Neuron (in vitro differentiated cells): ENCODE data around the gene STX4.
A peak's percentile ranks its signal among the peaks of the same experiment; 100 is the strongest.
"Not testable (repeated sequence)": the region's sequence is repeated elsewhere in the genome, so short reads cannot be mapped to it uniquely, and the experiment has no call there.

Experiments
- H2AFZ ChIP-seq: one replicate; pipeline ENCODE4 v1.6.1; 2013; ENCODE audit warnings: low read depth, mild to moderate bottlenecking, inconsistent platforms, low read length, moderate library complexity
- H3K27me3 ChIP-seq: one replicate; pipeline ENCODE4 v1.6.1; 2013; ENCODE audit warnings: low read length; ENCODE audit not compliant: insufficient read depth
- H3K36me3 ChIP-seq: one replicate; pipeline ENCODE4 v1.6.1; 2013; ENCODE audit warnings: low read length; ENCODE audit not compliant: insufficient read depth
- H3K4me1 ChIP-seq: one replicate; pipeline ENCODE4 v1.6.1; 2013; ENCODE audit warnings: low read length; ENCODE audit not compliant: insufficient read depth
- H3K4me3 ChIP-seq: 2 replicates; pipeline ENCODE4 v1.5.1; 2013; ENCODE audit warnings: mild to moderate bottlenecking, low read length, moderate library complexity
- H3K9me3 ChIP-seq: one replicate; pipeline ENCODE4 v1.6.1; 2013; ENCODE audit warnings: low read length

STX4 gene

DNA sequence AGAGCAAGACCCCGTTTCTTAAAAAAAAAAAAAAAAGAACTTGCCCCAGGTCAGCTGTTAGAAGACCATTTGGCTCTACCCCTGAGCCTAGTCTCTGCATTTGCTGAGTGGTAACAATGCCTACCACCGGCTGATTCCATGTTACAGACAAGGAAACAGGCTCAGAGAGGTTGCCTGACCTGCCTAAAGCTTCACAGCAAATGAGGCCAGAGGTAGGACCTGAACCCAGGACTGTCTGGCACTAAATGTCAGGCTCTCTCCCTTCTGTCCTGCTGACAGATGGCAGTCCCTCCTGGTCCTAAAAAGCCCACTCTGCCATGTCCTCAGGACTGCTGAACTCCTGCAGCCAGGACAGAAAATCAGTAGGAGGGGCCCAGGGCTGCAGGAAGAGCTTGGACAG is 28.7 kb upstream of the STX4 start:
- no peak overlapping the region for H3K4me3 ChIP-seq
- no peaks in the 10 kb centered on the region for H3K27me3 ChIP-seq
- no peaks in the 10 kb centered on the region for H3K36me3 ChIP-seq
- H3K9me3 ChIP-seq = no peaks in the 10 kb centered on the region
- H2AFZ ChIP-seq = no peak overlapping the region
- H3K4me1 ChIP-seq = peaks cover 16% of the 10 kb centered on the region

GRCh38 chr16:31005350-31006085 is 27.8 kb upstream of the STX4 start:
- Histone ChIP-seq H2AFZ (no peak overlapping the region), H3K4me3 (no peak overlapping the region), H3K4me1 (peaks cover 19% of the 10 kb centered on the region), H3K36me3 (no peaks in the 10 kb centered on the region), H3K27me3 (no peaks in the 10 kb centered on the region), H3K9me3 (no peaks in the 10 kb centered on the region)

DNA sequence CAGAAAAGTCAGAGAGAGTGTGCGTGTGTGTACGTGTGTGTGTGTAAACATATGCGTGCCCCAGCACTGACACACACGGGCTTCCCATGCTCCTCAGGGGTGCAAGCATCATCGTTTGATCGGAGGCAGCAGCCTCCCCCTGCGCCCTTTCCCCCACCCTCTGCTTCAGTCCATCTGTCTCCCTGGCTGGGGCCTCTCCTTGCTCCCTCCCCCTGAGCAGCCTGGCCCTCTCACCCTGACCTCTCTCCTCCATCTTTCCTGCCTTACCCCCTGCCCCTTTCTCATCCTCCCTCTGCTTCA is 27.3 kb upstream of the STX4 start:
- Histone ChIP-seq H3K4me1 (peaks cover 22% of the 10 kb centered on the region), H3K27me3 (no peaks in the 10 kb centered on the region), H2AFZ (no peak overlapping the region), H3K36me3 (no peaks in the 10 kb centered on the region), H3K9me3 (no peaks in the 10 kb centered on the region), H3K4me3 (no peak overlapping the region)

GRCh38 chr16:31006589-31006988 is 26.8 kb upstream of the STX4 start:
- peaks cover 22% of the 10 kb centered on the region for H3K4me1 ChIP-seq
- H3K27me3 ChIP-seq = no peaks in the 10 kb centered on the region
- no peaks in the 10 kb centered on the region for H3K9me3 ChIP-seq
- no peak overlapping the region for H3K4me3 ChIP-seq
- no peaks in the 10 kb centered on the region for H3K36me3 ChIP-seq
- no peak overlapping the region for H2AFZ ChIP-seq

DNA sequence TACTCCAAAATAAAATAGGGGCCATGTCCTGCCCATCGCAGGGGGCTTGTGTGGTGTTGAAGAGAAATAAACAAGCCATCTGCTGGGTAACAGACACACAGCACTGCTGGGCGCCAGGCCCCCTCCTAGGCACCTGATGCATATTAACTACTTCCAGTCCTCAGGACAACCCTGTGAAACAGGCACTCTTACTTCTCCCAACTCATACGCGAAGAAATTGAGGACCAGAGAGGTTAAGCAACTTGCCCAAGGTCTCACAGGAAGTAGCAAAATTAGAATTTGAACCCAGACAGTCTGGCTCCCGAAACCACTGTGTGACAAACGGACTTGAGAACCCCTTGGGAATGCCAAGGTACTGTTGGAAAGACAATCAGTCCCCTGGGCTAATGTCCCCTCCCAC is 25.7 kb upstream of the STX4 start:
- Histone ChIP-seq H3K36me3 (no peaks in the 10 kb centered on the region), H3K4me3 (no peak overlapping the region), H2AFZ (no peak overlapping the region), H3K27me3 (no peaks in the 10 kb centered on the region), H3K4me1 (peaks cover 16% of the 10 kb centered on the region), H3K9me3 (no peaks in the 10 kb centered on the region)

DNA sequence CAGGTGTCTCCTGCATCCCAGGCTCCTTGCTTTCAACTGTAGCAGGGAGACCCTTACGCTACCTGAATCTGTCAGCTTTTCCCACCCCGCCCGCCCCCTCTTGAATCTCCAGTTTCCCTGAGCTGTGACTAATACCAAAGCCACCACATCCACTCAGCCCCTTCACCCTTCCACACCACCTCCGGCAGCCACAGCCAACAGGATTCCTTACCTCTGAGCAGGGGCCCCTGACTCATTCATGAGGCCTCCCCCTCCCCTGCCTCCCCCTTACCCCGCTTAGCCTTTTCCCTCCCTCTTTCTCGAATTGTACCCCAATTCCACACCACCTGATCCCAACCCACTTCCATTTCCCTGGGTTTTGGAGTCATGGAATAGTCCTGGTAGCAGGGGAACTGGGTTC is 25.2 kb upstream of the STX4 start:
- H3K27me3 ChIP-seq = no peaks in the 10 kb centered on the region
- no peak overlapping the region for H3K4me3 ChIP-seq
- peaks cover 16% of the 10 kb centered on the region for H3K4me1 ChIP-seq
- H3K36me3 ChIP-seq = no peaks in the 10 kb centered on the region
- H2AFZ ChIP-seq = no peak overlapping the region
- no peaks in the 10 kb centered on the region for H3K9me3 ChIP-seq

DNA sequence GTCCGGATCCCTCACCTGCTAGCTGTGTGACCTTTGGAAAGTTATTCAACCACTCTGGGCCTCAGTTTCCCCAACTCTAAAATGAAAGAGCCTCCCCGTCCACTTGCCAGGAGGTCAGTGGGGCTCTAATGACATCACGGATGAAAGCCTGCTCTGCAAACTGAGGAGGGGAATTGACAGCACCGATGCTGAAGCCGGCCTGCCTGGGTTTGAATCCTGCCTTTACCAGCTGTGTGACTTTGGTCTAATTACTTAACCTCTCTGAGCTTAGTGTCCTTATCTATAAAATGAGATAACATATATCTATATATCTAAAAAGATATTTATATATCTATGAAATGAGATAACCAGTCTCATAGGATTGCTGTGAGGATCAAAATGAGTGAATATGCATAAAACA is 24.8 kb upstream of the STX4 start:
- H3K27me3 ChIP-seq = no peaks in the 10 kb centered on the region
- H3K4me1 ChIP-seq = peaks cover 16% of the 10 kb centered on the region
- no peak overlapping the region for H3K4me3 ChIP-seq
- no peak overlapping the region for H2AFZ ChIP-seq
- H3K9me3 ChIP-seq = no peaks in the 10 kb centered on the region
- no peaks in the 10 kb centered on the region for H3K36me3 ChIP-seq

DNA sequence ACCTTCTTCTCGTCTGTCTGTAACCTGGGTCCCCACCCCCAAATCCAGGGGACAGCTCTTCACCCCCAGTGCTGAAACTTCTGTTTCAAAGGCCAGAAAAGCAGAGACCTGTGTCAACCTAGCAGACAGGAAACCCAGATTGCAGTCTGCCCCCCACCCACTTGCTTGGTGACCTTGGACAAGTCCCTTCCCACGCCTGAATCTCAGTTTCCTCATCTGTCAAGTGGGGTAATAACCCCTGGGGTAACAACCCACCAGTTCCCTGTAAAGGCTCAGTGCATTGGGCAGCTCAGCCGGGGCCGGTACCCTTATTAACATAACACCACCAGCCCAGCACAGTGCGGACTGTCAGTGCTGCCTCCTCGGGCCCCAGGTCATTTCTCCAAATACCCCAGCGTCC is 24.2 kb upstream of the STX4 start:
- peaks cover 16% of the 10 kb centered on the region for H3K4me1 ChIP-seq
- H3K4me3 ChIP-seq = no peak overlapping the region
- no peaks in the 10 kb centered on the region for H3K9me3 ChIP-seq
- no peak overlapping the region for H2AFZ ChIP-seq
- no peaks in the 10 kb centered on the region for H3K27me3 ChIP-seq
- no peaks in the 10 kb centered on the region for H3K36me3 ChIP-seq

DNA sequence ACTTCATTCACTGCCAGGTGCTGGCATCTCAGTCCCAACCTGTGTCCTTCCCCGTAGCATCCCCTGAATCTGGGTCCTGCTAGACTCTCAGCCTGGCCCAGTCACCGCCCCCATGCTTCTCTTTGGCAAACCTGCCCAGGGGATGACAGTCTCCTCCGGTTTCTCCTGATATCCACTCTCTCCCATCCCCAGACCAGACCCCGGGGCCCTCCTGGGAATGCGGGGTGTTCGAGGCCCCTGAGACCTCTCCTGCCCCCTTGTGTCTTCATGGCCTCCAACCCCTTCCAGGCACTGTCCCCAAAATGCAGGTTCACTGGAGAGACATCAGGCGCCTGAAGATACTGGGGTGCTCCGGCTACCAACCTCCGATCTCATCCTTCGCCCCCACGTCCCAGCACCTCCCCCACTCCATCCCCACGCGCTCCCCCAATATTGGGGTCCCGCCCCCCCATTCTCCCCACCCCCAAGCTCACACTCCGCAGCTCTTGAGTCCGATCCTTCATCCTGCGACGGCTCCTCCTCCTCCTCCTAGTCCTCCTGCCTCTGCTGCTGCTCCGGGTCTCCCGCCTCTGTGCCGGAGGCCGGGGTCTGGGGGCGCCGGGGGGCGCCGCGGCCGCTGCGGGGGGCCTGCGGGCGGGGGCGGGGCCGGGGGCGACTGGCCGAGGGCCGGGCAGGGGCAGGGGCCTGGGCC is 23.3 kb upstream of the STX4 start:
- Histone ChIP-seq H3K4me3 (peak overlapping the region; percentile 42), H3K9me3 (no peaks in the 10 kb centered on the region), H3K36me3 (no peaks in the 10 kb centered on the region), H2AFZ (no peak overlapping the region), H3K4me1 (peaks cover 16% of the 10 kb centered on the region), H3K27me3 (no peaks in the 10 kb centered on the region)

DNA sequence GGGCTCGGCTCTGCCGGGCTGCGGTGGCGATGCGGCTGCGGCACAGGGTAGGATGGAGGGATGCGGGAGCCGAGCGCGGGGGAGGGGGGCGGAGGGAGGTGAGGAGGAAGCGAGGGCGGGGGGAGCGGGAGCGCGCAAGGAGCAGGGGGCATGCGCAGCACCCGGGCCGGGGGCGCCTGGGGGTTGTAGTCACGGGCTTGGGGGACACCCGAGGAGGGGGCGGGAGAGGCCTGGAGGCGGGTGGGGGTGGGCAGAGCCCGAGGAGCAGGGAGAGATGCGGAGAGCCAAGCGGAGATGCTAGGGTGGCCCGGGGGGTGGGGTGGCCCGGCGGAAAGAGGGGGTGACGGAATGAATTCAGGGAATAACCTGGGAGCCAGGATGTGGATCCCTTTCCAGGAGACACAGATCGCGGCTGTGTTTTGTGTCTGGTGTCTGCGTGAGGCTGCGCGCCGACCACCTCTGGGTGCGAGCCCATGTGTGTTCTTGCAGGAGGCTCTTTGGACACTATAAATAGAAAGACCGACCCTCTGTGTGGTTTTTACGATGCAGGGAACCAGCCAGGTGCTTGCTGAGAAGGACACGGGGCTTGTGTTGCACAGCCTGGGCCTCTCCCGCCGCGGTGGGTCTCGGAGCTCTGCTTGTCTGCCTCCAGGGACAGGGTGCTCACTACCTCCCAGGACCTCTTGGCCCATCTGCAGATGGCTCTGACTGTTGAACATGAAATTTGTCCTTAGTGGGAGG is 22.6 kb upstream of the STX4 start, which contains the start of gene STX1B:
Gene STX1B, minus strand, starts transcription at position 54 of the 741 bp plus-strand sequence. CDS start 242 bp downstream, outside the sequence.
- Histone ChIP-seq H3K36me3 (no peaks in the 10 kb centered on the region), H3K9me3 (no peaks in the 10 kb centered on the region), H2AFZ (peak within 1 kb of the TSS; percentile 28), H3K4me1 (peaks cover 16% of the 10 kb centered on the region), H3K4me3 (peak within 1 kb of the TSS; percentile 56), H3K27me3 (no peaks in the 10 kb centered on the region)

GRCh38 chr16:31011815-31012214 is 21.5 kb upstream of the STX4 start:
- H3K4me3 ChIP-seq, H3K36me3 ChIP-seq, H3K9me3 ChIP-seq, H2AFZ ChIP-seq, H3K27me3 ChIP-seq, H3K4me1 ChIP-seq: not testable (repeated sequence)

GRCh38 chr16:31013292-31013691 is 20.1 kb upstream of the STX4 start:
- not testable (repeated sequence) for H3K4me3 ChIP-seq, H3K9me3 ChIP-seq, H3K4me1 ChIP-seq, H3K36me3 ChIP-seq, H2AFZ ChIP-seq, H3K27me3 ChIP-seq

DNA sequence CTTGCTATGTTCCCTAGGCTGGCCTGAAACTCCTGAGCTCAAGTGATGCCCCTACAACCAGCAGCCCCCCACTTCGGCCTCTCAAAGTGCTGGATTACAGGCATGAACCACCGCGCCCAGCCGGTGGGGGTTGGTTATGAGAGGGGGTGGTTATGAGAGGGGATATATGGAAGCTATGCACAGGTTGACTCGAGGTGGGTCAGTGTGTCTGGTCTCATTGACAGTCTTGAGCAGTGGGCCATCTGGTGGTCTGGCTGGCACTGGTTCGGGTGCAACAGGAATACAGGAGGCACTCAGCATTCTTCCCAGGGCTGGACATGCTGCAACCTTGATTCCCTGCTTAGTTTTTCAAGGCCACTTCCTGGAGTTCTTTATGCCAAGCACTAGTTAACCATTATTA is 17.3 kb upstream of the STX4 start:
- peaks cover under 1% of the 10 kb centered on the region for H3K4me1 ChIP-seq
- H3K9me3 ChIP-seq = no peaks in the 10 kb centered on the region
- H3K27me3 ChIP-seq = no peaks in the 10 kb centered on the region
- no peaks in the 10 kb centered on the region for H3K36me3 ChIP-seq
- no peak overlapping the region for H3K4me3 ChIP-seq
- H2AFZ ChIP-seq = no peak overlapping the region
